Breast epithelium (tissue), 3 donors: Measurements from ENCODE around the gene CDON.

ENCODE experiments used
- CTCF ChIP-seq, 3 donors: fragments of 450-650 bp; IDR thresholded peaks; one replicate each; pipeline ENCODE4 v1.5.1; 2016 to 2017; ENCODE audit warnings: antibody characterized with exemption in 3 of 3, mild to moderate bottlenecking in 3 of 3, moderate library complexity in 3 of 3
- POLR2A ChIP-seq: fragments of 450-650 bp; IDR thresholded peaks from one replicate; pipeline ENCODE4 v1.6.1; 2016; ENCODE audit warnings: antibody characterized with exemption, mild to moderate bottlenecking, moderate library complexity

GRCh38 chr11:125999234-125999880, 63.3 kb downstream of the CDON start:
- TF ChIP-seq CTCF (IDR thresholded peaks at IDR 0.05) (no peak), POLR2A (no peak)
